Measurements from ENCODE around the gene AURKAIP1. TPM values are rescaled to one million over a fixed set of nuclear protein-coding genes. Genes with fewer than 3 reads are reported as not detected.
"Not testable (repeated sequence)": the region's sequence is repeated elsewhere in the genome, so short reads cannot be mapped to it uniquely, and the experiment has no call there.

Gene AURKAIP1
- total RNA-seq, 1 donor from 2014 or later = 107 TPM

DNA sequence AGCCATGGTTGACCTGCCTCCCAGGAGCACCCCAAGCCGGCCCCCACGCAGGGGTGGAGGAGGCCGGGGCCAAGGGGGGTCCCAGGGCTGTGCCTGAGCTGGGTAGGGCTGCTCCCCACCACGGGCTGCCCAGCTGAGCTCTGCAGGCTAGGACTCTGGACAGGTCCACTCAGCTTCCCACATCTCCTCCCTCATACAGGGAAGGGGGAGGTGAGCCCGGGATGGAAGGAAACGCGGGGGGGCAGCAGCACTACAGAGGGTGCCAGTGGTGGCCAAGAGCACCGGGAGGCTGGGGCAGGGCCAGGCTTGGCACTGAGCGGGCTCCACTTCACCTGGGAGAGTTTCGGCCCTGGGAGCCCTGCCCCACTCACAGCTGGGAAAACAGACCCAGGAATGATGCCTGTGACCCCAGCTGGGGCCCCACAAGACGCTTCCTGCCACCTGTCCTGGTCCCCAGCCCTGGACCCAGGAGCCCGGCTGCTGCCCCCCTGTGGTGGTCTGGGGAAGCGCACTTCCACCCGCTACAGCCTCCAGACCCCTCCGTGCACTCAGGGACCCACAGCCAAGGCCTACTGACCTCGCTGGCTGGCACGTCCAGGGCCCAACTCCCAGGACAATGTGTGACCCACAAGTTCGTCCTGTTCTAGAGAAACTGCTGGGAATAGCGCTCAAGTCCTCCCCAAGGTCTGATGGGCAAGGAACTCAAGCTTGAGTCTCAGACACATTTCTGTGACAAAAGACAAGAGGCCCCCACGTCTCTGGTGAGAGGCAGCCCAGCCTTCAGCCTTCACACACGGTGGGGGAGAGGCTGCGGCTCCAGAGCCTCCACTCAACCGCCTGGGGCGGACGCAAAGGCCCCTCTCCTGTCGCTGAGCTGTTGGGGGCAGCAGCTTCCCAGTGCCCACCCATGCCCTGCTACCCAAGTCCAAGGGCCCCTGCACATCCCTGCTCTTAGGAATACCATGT is 3.0 kb downstream of the AURKAIP1 start:
- DNase-seq (ENCODE audit: low spot score, unreplicated experiment) = peak; percentile 80
- TF ChIP-seq, protein P1, sequence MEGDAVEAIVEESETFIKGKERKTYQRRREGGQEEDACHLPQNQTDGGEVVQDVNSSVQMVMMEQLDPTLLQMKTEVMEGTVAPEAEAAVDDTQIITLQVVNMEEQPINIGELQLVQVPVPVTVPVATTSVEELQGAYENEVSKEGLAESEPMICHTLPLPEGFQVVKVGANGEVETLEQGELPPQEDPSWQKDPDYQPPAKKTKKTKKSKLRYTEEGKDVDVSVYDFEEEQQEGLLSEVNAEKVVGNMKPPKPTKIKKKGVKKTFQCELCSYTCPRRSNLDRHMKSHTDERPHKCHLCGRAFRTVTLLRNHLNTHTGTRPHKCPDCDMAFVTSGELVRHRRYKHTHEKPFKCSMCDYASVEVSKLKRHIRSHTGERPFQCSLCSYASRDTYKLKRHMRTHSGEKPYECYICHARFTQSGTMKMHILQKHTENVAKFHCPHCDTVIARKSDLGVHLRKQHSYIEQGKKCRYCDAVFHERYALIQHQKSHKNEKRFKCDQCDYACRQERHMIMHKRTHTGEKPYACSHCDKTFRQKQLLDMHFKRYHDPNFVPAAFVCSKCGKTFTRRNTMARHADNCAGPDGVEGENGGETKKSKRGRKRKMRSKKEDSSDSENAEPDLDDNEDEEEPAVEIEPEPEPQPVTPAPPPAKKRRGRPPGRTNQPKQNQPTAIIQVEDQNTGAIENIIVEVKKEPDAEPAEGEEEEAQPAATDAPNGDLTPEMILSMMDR (IDR thresholded peaks at IDR 0.05; ENCODE audit: unreplicated experiment) = peak; percentile 89
- peak overlapping the region; percentile 52 for H3K4me3 Mint-ChIP-seq (ENCODE audit: low read depth)
- H3K27ac Mint-ChIP-seq = no peak overlapping the region
- no peaks in the 10 kb centered on the region for H3K9me3 Mint-ChIP-seq (ENCODE audit: low read depth)
- peaks cover 3% of the 10 kb centered on the region for H3K4me1 Mint-ChIP-seq (ENCODE audit: low read depth)
- H3K36me3 Mint-ChIP-seq (ENCODE audit: insufficient read depth) = peaks cover 3% of the 10 kb centered on the region
- H3K27me3 Mint-ChIP-seq = no peaks in the 10 kb centered on the region

DNA sequence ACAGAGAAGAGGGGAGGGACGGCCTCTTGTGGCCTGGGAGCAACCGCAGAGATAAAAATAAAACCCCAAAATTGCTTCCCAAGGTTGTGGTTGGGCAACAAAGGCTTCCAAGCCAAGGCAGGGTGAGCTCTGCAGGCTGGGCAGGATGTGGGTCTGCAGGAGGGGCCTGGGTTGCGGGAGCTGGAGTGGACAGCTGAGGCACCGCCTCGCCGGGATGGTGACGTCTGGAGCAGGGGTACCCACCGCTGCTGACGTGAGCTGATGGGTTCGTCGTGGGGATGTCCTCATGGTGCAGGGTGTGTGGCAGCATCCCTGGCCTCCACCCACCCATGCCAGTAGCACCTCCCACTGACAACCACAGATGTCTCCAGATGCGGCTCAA is 3.7 kb downstream of the AURKAIP1 start:
- no peak overlapping the region for H3K4me3 Mint-ChIP-seq (ENCODE audit: low read depth)
- H3K36me3 Mint-ChIP-seq (ENCODE audit: insufficient read depth) = peaks cover 3% of the 10 kb centered on the region

DNA sequence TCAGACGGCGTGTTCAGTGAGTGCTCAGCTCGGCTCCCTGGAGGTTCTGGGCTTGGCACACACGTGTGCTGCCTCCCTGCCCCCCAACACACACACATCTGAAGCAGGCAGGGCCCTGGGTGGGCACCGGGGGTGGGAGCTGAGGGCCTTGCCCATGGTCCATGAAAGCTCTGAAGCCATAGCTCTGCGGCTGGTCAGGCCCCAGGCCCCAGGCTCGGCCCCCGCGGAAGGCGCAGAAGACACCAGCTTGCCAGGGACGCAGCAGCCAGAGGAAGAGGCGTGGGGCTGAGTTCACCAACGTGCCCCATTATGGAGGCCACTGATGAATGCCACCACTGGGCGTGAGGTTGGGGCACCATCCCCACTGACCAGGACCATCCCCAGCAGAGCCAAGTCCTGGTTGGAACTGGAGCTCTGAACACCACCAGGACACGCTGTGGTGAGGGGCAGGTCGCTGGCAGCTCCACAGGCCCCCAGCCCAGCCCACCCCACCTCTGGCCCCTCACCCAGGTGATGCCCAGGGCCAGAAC is 4.2 kb downstream of the AURKAIP1 start:
- H3K27me3 Mint-ChIP-seq = no peaks in the 10 kb centered on the region
- no peaks in the 10 kb centered on the region for H3K9me3 Mint-ChIP-seq (ENCODE audit: low read depth)
- TF ChIP-seq, protein P1 (IDR thresholded peaks at IDR 0.05; ENCODE audit: unreplicated experiment) = no peak
- peaks cover 3% of the 10 kb centered on the region for H3K4me1 Mint-ChIP-seq (ENCODE audit: low read depth)
- DNase-seq (ENCODE audit: low spot score, unreplicated experiment) = no peak
- H3K36me3 Mint-ChIP-seq (ENCODE audit: insufficient read depth) = peaks cover 3% of the 10 kb centered on the region
- H3K4me3 Mint-ChIP-seq (ENCODE audit: low read depth) = no peak overlapping the region
- no peak overlapping the region for H3K27ac Mint-ChIP-seq

More for the DNA sequence above, 3.7 kb downstream of the AURKAIP1 start:
- TF ChIP-seq, protein P1 (IDR thresholded peaks at IDR 0.05; ENCODE audit: unreplicated experiment) = no peak
- Mint-ChIP-seq H3K27ac (no peak overlapping the region), H3K4me1 (ENCODE audit: low read depth) (peaks cover 3% of the 10 kb centered on the region), H3K27me3 (no peaks in the 10 kb centered on the region), H3K9me3 (ENCODE audit: low read depth) (no peaks in the 10 kb centered on the region)
- no peak for DNase-seq (ENCODE audit: low spot score, unreplicated experiment)

DNA sequence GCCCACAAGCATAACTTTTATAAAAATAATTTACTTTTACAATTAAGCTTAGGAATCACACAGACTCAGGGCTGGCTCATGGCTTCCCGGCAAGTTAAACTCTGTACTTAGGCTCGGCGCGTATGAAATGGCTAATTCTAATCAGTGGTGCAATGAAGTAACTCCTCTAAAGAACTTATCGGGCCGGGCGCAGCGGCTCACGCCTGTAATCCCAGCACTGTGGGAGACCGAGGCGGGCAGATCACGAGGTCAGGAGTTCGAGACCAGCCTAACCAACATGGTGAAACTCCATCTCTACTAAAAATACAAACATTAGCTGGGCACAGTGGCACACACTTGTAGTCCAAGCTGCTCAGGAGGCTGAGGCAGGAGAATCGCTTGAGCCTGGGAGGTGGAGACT is 4.9 kb downstream of the AURKAIP1 start:
- H3K9me3 Mint-ChIP-seq (ENCODE audit: low read depth); H3K36me3 Mint-ChIP-seq (ENCODE audit: insufficient read depth); DNase-seq (ENCODE audit: low spot score, unreplicated experiment); H3K27ac Mint-ChIP-seq; H3K4me1 Mint-ChIP-seq (ENCODE audit: low read depth); H3K27me3 Mint-ChIP-seq: not testable (repeated sequence)
- H3K4me3 Mint-ChIP-seq (ENCODE audit: low read depth) = peak overlapping the region; percentile 14

DNA sequence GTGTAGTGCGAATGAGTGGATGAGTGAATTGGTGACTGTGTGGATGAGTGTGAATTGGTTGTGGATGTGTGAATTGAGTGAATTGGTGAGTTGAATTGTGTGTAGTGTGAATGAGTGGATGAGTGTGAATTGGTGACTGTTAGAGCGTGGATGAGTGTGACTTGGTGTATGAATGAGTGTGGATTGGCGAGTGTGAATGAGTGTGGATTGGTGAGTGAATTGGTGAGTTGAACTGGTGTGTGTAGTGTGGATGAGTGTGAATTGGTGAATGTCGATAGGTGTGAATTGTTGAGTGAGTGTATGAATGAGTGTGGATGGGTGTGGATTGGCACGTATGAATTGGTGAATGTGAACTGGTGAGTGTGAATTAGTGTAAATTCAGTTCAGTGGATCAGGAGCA is 7.7 kb downstream of the AURKAIP1 start:
- TF ChIP-seq, protein P1 (IDR thresholded peaks at IDR 0.05; ENCODE audit: unreplicated experiment) = no peak
- H3K4me3 Mint-ChIP-seq (ENCODE audit: low read depth) = no peak overlapping the region

More for the DNA sequence above, 7.7 kb downstream of the AURKAIP1 start:
- H3K27ac Mint-ChIP-seq = no peak overlapping the region
- no peak for DNase-seq (ENCODE audit: low spot score, unreplicated experiment)
- H3K4me1 Mint-ChIP-seq (ENCODE audit: low read depth) = no peaks in the 10 kb centered on the region
- H3K36me3 Mint-ChIP-seq (ENCODE audit: insufficient read depth) = peaks cover 1% of the 10 kb centered on the region
- H3K9me3 Mint-ChIP-seq (ENCODE audit: low read depth) = no peaks in the 10 kb centered on the region
- no peaks in the 10 kb centered on the region for H3K27me3 Mint-ChIP-seq
